NCI-H446 treated with DMSO at 0.1 percent for 48 hours (cell line): ENCODE measurements around the gene AAMP.

ENCODE experiments used
- DNase-seq: peaks from one replicate; lab custom pipeline; 2025; lab: John Stamatoyannopoulos, UW

AAMP gene

DNA sequence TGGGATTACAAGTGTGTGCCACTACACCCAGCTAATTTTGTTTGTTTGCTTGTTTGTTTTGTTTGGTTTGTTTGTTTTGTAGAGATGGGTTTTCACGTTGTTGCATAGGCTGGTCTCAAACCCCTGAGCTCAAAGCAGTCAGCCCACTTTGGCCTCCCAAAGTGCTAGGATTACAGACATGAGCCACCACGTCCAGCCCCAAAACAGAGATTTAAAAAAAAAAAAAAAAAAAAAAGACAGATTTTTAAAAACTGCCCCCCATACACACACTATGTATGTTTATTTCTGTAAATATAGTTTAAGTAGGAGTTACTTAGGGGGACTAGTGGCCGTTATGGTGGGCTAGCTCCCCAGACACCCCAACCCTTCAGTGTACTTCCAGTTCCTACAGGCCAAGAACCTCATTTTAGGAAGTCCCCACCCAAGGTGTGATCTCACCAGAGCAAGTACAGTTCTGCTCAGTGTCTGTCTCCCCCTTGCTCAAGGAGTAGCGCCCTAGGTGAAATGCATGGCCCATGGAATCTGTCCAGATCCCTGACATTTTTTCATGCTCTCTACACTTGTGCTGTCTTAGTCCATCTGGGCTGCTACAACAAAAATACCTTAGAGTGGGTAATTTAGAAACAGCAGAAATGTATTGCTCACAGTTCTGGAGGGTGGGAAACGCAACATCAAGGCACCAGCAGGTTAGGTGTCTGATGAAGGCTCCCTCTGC lies 23.9 kb upstream of the AAMP start:
- DNase-seq = no peak

DNA sequence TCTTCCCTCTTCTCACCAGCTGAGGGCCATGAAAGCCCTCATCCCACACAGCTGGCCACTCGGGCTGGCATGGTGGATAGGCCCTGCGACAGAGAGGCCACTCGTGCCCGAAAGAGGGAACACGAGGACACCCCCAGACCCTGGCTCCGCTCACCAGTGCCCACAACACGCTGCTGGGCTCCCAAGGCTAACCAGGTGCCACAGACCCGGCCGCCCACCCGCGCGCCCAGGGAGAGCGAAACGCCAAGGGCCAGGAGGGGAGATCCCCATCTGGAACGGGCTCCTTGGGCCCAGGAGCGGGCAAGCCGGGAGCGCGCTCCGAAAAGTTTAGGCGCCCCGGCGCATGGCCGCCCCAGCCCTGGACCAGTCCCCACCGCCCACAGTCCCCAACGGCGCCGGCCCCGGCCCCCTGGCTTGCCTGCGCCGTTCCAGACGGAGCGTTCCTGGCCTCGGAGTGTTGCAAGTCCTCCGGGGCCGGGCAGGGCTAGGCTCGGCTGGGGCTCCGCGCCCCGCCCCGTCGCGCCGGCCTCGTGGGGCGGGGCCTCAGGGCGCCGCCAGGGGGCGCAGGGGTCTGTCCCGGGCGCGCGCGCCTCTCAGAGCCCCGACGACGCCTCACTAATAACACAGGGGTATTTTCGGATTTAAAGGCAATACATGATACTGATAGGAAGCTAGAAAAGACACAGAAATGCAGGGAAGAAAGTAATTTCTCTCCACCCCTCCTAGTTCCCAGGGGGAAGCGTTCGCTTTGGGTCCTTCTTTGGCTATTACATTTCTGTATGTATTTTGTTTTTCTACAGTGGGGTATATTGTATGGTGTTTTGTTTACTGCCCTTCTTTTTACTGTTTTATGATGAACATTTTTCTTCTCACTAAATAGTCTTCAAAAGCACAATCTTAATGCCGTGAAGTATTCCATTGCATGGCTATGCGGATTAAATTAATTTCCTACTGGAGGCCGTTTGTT lies 22.4 kb upstream of the AAMP start, which contains the start of gene TMBIM1:
Gene TMBIM1, minus strand, starts transcription at position 456 of the 967 bp plus-strand sequence. CDS start 10,362 bp downstream, outside the sequence.
- no peak for DNase-seq

DNA sequence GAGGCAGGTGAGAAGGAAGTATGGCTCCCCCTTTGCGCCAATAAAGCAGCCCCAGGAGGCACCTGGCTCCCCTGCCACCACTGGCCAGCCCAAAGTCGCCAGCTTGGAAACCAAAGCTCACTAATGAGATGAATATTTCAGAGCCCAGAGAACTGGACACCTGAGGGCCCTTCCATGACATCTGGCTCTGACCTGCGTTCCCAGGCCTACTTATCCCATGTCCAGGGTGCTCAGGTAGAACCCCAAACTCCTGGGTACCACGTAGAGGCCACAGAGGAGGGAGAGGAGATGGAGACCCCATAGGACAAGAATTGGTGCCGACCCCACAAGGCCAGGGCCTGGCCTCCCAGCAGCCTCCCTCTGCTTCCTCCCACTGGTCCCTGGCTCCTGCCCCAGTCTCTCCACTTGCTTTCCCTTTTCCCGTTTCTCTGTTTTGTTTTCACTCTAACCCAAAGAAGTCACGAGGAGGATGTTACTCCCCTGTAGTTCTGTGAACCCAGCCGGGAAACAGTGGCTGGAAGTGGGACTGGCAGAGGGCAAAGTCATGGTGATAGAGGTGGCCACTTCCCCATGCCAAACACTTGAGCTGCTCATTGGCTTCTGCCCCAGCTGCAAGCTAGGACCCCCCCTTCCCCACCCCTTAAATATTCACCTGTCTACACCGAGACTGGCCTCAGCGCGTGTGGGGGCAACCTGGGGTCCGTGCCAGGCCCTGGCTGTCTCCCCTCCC lies 21.5 kb upstream of the AAMP start:
- DNase-seq = no peak

DNA sequence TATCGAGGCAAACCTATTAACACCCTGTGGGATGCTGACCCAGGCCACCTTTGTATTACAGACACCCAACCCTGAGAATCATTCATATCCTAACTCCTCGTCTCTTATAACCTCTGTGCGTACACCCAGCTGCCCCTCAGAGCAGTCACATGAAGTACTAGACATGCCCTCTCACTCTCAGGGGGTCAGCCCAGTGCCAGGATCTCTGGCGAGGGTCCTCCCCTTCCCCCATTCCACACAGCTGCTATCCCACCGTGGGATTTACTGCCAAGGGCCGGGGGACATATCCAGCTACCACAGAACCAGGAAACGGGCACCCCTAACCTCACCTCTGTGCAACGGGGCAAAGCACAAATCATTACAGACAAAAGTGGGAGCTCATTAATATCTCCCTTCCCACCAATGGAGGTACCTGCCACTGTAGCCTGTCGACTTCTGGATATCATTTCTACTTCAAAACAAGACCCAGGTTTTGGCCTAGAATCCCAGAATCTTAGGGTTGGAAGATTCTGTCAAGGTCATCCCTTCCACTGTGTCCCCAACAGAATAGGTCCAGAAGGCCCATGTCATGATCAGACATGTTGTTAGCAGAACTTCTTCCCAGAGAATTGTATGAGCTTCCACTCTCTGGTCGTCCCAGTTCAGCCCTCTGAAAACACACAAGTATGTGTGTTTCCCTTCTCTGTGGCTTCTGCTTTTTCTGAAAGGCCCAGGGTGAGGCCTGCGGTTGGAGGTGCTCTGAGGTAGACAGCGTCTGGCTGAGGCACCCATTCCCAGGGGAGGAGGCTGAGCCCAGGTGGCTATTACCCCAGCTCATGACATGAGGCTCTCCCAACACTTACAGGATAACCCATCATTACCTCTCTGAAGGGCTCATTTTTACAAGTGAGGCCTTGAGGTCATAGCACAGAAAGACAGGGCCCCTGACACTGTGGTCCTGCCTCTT lies 20.7 kb upstream of the AAMP start:
- DNase-seq = no peak

DNA sequence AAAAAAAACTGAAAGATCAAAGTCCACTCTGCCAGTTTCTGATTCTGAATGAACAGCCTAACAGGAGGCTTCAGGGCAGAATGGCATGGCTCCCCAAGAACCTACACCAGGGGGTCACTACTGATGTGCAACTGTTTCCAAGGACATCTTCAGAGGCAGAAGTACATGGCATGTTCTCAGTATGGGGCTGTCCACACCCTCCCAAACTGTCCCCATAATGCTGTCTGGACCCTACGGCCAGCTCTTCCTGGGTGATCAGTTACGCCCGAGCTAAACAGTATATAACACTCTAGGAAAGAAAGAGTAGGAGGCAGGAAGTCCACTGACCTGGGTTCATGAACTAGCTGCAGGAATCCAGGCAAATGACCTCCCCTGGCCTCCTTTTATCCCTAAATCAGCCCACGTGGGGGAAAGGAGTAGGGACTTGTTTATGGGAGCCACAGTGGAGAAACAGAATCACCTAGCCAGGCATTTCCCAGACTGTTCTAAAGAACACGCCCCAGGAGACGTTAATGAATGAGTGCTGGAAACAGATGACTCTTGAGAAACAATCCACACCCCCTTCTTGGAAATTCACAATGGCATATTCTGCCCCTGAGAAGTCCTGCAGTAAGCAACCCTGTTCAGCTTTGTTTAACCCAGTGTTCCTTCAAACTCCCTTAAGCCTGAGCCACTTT lies 19.8 kb upstream of the AAMP start:
- DNase-seq = no peak

DNA sequence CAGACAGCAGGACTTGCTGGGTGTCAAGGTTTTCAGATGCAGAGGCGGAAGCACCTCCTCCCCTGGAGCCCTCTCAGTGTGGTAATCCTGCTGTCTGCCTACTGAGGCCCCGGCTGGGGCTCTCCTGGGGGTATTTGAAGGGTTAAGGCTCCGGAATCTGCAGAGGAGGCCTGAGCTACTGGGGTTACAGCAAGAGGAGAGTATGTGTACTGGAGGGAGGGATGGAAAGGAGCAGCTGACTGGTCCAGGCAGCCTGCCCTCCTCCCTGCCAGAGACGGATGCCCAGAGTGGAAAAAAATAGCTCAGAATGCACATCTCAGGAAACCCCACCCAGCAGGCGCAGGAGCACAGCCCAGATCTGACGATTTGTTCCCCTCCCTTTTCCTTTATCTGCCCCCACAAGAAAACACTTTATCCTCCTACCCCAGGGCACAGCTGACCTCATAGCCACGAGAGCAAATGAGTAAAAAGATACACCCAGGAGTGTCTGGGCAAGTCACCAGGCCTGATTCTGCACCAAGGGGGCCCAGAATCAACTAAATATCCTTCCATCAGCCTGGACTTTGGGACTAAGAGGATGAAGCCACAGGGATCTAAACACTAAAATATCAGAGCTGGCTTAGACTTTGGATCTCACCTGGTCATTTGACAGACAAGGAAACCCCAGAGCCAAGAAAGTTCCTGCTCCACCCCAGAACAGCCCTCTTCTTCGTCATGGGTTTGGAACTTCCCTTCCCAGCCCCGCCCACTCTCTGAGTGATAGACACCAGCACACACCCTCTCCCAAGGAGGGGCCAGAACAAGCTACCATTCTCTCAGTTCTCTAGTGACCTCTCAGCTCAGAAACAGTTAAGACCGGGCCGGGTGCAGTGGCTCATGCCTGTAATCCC lies 16.9 kb upstream of the AAMP start:
- DNase-seq = peak; percentile 23

DNA sequence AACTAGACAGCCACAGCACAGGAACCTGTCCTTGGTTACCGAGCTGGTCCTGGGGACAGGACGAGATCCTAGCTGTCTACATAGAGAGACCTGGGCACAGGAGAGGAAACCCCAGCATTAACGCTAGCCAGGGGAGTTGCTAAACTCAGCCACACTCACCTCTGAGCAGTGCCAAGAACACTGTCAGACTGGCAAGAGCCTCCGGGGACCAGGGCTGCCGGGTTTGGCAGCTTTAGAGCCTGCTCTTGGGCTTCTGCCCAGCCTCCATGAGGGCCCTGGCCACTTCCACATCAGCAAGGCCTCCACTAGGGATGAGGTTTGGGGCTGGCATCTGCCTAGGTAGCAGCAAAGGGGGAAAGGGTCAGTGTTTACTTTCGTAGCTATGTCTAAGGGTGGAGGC lies 15.7 kb upstream of the AAMP start:
- DNase-seq = peak; percentile 78

DNA sequence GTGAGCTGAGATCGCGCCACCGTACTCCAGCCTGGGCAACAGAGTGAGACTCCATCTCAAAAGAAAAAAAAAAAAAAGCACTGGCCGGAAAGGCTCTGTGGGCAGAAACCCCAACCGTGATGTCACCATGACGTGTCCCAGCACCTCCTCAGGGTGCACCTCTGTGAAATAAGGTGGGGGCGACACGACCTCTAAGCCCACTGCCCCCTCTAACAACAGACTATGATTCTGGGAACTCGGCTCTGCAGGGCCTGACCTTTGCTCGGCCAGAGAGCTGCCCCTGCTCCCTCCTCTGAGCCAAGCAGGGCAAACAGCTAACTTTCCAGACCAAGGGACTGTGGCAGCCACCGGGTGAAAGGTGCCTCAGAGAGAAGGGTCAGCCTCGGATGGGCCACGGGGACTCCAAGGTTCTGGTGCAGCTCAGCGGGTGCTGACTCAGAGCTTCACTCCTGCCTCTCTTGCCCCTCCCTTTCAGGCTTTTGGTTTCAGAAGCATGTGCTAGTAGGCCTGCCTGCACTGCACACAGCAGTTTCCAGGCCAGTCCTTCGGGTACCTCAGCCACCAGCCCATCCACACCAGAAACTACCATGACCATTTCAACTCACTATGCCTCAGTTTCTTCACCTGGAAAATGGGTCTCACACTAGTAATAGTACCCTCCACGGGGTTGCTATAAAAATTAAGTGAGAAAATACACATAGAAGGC lies 14.3 kb upstream of the AAMP start:
- DNase-seq = no peak

DNA sequence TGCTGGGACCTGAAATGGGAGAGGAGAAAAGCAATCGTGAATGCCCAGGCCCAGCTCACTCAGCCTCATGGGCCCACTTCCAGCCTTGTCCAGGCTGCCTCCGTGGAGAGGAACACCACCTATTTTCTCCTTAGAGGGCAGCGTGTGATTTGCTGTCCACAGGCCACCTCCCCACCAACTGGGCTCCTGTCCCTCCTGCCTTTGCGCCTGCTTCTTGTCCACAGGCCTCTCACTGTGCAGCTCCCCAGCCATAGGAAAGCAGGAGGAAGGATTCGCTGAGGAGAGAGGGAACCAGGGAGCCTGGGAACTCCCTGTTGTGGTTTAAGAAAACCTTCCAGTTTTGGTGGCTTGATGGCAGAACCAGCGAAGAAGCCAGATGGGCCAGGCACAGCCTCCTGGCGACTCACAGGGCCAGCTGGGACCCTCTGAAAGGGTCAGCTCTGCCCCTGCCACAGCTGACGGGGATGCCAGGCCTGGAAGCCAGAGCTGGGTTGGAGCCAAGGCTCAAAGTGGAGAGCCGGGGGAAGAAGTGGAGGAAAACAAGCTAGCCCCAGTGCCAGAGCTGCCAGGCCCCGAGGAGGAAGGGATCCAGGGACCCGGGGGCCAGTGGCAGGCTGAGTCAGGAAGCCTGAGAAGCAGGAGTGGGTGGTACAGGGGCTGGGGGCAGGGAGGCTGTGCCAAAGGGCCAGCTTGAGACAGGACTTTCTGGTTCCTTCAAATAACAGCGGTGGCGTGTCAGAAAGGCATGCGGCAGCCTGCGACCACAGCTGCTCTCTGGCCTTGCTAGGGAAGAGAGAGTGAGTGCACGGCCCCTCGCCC lies 12.4 kb upstream of the AAMP start:
- peak; percentile 21 for DNase-seq

DNA sequence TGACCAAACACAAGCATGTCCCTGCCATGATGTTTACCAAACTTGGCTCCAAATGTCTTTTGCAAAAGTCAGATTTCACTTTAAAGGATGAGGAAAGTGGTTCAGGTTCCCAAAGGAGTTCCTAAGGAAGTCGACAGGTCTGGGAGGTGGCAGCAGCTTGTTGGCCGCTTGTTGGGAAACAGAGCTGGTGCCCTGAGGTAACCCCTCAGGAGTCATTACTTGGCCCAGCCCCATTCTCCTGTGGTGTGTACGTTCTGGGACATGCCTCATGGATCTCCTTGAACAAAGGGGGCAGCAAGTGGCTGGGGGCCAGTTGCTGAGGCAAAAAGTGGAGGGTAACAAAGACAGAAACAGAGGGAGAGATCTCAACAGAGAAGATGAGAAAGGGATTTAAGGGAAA lies 11.5 kb upstream of the AAMP start:
- no peak for DNase-seq

DNA sequence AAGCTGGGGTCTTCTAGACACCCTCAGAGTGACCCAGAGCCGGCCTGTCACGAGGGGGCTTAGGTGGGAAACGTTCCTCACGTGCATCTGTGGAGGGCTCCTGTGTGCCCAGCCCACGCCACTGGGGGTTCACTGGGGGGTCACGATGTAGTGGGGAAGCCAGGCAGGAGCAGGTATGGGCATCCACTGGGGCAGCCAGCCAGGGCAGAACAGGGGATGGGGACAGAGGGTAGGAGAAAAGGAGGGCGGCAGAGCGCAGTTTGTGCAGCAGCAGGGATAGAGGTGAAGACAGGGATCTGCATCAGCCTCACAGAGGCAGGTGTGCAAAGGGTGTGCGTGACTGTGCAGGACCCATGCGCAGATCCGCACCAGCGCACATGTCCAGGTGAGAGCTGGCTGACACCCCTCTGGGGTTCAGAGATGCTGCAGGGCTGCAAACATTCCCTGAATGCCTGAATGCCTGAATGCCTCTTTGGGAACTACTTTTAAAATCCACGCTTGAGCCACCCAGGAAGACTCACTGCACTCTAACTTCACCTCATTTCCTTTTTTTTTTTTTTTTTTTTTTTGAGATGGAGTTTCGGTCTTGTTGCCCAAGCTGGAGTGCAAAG lies 10.4 kb upstream of the AAMP start:
- no peak for DNase-seq

DNA sequence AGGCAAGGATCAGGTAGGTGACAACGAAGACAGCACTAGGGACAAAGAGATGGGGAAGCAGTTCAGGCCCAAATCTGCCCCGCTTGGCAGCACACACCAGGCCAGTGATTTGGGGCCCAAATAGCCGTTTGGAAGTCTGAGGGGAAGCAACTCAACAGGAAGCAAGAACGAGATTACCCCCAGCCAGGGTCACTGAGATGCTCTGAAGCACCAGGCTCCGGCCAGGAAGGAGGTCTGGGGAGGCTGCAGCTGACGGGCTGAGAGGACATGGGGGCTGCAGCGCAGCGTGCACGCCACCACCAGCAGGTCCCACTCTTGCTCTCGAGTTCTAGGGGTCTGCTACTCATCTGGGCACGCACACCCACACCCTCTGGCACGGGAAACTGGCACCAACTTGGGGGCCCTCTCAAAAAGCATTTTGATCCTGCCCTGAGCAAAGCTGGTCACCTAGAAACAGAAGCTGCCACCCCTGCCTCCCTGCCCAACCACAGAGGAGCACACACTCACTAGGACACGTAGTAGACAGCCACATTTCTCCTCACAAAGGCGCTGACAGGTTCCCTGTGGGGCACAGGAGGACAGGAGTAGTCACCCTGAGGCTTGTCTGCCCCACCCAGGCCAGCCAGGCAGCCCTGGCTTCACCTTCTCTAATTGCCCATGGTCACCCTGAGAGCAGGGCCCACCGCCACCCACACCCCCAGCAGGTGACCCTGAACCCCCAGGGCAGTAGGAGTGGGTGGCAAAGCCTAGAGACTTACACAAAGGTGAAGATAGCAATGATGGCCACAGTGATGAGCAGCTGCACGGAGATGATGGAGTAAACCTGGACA lies 8.8 kb upstream of the AAMP start:
- DNase-seq = no peak

DNA sequence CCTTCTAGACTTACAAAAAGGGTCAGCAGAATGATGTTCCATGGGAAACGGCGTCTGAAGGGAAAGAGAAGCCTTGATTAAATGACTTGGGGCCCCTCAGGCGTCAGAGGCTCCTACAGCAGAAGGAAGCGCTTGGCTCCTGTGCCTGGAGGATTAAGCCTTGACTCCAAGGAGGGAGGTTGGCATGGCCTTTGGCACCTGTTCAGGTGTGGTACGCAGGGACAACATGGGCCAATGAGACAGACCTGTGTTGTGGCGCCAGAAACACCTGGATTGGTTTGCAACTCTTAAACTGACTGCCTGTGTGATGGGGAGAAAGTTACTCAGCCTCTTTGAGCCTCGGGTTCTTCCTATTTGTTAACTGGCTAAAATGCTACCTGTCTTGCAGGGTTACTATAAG lies 8.0 kb upstream of the AAMP start:
- DNase-seq = no peak

DNA sequence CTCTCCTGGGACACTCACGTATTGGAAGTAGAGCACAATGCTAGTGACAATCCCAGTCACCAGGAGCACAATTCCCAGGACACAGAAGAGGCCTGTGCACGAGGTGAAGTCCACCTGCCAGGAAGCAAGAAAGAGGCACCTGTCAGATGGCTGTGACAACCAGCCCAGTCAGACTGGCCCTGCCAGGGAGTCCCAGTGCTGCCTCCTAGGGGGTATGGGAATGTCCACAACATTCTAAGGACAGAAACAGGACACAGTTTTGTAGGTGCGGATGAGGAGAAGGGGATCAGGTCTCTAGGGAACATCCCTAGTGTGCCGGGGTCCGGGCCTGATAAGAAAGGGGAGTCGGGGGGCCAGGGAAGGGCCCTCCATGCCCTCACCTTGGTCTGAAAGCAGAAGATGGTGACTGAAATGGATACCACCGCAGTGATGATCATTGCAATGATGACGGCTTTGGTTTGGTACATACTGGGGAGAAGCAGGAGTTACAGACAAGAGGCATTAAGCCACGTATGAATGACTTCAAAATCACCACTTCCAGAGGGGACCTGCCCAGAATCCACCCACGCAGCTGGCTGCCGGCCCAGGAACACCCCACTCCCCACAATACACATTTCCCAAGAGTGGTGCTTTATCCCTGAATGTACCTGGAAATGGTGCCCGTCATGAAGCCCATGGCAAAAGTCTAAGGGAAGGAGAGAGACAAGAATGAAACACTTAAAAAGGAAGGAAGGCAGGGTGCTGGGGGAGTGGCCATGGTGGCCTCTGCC lies 7.2 kb upstream of the AAMP start:
- DNase-seq = no peak

DNA sequence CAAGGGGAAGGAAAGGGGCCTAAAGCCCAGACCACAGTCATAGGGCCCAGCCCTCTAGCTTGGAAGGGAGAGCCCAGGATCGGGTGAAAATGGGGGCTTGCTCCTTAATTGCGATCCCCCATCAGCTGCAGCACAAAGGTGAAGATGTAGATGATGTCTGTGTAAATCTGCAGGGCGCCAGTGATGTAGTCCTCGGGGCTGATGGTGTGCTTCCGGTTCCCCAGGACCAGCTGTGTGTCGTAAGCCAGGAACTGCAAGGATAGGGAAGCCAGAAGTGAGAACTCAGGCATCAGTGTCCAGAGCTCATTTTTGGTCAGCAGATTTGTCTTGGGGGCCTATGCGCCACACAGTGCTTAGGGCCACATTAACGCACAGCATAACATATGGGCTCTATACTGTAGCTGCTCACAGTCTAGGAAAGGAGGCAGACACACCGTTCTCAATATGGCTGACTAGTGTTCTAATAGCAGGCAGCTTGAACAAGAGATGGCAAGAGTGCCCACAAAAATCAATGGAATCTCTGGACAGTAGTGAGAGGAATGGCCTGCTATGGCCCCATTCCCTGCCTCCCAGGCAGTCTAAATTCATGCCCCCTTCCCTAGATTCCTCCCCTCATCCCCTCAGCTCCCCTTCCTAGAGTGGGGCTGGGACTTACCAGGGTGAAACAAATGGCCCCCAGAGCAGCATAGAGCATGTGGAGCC lies 5.6 kb upstream of the AAMP start:
- DNase-seq = no peak
